ENCODE results near the gene APAF1.
A peak's percentile ranks its signal among the peaks of the same experiment; 100 is the strongest.
"Not testable (repeated sequence)": the region's sequence is repeated elsewhere in the genome, so short reads cannot be mapped to it uniquely, and the experiment has no call there.

The APAF1 gene

DNA sequence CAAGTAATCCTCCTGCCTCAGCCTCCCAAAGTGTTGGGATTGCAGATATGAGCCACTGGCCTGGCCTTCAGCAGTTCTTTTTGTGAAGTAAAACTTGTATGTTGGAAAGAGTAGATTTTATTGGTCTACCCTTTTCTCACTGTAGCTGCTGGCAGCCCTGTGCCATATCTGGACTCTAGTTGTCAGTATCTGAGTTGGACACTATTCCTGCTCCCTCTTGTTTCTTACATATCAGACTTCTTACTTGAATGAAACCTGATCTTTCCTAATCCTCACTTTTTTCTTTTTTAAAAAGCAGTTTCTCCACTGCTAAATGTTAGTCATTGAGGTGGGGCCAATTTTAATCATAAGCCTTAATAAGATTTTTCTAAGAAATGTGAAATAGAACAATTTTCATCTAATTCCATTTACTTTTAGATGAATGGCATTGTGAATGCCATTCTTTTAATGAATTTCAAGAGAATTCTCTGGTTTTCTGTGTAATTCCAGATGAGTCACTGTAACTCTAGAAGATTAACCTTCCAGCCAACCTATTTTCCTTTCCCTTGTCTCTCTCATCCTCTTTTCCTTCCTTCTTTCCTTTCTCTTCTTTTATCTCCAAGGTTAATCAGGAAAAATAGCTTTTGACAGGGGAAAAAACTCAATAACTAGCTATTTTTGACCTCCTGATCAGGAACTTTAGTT is 88.7 kb downstream of the APAF1 start:
- no peak for DNase-seq

- no peak for DNase-seq
Observed at GRCh38 chr12:98735821-98736220, 90.7 kb downstream of the APAF1 start.

DNA sequence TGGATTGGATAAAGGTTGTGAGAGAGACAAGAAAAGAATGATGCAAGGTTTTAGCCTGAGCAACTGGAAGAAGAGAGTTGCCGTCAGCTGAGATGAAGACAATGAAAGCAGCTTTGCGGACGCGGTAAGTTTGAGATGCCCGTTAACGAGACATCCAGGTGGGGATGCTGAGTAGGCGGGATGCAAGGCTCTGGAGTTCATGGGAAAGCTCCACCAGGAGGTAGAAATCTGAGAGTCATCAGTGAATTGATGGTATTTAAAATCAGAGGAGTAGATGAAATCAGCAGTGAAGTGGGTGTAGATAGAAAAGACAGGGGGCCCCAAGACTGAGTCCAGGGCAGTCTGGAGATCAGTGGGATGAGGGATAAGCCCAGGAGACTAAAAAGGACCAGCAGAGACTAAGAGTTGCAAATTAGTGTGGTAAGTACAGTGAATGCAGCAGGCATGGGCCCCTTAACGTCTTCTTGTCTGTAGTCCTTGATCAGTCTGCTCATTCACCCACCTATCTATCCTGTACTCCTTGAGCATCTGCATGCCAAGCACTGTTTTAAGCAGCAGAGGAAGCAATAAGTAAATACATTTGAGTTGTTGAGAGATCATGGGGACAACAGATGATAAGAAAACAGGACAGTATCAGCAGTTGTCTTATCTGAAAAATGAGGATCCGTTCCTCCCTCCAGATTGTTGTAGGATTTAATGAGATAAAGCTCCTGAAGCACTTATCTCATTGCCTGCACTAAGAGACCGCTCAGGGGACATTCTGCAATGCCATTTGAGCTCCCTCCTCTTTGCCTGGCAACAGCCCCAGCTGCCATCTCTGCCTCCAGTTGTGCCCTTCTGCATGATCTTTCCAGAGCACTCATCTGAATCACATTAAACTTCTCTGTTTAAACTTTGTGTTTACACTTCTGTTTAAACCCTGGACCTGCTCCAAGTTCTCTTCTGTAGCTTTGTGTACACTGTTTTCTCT is 91.5 kb downstream of the APAF1 start:
- no peak for DNase-seq

- DNase-seq = no peak
Observed at GRCh38 chr12:98737322-98737712, 92.2 kb downstream of the APAF1 start.

- DNase-seq = no peak
Observed at GRCh38 chr12:98738002-98738401, 92.9 kb downstream of the APAF1 start.

DNA sequence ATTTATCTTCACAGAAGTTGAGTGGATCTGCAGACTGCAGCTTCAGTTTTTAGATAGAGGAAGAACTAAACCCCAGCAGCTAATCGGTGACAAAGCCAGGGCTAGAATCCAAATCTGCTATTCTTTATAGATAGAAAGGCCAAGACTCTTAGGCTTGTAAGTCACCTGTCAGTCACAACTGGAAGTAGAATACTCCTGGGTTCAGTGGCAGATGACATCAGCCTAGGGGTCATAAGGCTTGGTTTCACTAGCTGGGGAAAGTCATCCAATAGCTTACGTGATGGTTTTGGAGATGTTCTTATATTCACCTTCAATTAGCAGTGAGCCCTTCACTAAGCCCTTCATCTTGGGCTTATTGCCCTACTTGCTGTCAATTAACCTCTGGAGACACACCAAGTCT is 93.4 kb downstream of the APAF1 start:
- no peak for DNase-seq

DNA sequence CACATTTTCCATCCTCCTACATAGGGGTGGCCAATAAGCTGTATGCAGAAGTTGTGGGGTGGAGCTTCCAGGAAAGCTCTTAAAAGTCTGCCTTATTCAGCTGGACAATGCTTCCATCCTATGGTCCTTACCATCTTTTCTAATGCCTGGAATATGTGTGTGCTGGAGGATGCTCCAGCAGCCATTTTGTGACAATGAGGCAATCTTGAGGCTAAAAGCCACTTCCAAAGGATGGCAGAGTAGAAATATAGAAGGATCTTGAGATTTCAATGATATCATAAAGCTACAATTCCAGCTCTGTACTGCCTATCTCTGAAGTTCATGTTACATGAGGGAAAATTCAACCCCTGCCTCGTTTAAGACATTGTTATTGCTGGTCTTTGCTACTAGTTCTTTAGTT is 95.7 kb downstream of the APAF1 start:
- no peak for DNase-seq

- DNase-seq = no peak
Observed at GRCh38 chr12:98741196-98741555, 96.1 kb downstream of the APAF1 start.

GRCh38 chr12:98741556-98742265 is 96.6 kb downstream of the APAF1 start:
- DNase-seq = no peak

- peak; percentile 9 to 19 for DNase-seq
Observed at GRCh38 chr12:98743362-98743953, 98.4 kb downstream of the APAF1 start.

GRCh38 chr12:98744680-98745079 is 99.6 kb downstream of the APAF1 start:
- peak in 1 of 2 experiments; percentile 12 for DNase-seq

- peak; percentile 4 to 14 for DNase-seq
Observed at GRCh38 chr12:98745578-98746391, 100.7 kb downstream of the APAF1 start.

DNA sequence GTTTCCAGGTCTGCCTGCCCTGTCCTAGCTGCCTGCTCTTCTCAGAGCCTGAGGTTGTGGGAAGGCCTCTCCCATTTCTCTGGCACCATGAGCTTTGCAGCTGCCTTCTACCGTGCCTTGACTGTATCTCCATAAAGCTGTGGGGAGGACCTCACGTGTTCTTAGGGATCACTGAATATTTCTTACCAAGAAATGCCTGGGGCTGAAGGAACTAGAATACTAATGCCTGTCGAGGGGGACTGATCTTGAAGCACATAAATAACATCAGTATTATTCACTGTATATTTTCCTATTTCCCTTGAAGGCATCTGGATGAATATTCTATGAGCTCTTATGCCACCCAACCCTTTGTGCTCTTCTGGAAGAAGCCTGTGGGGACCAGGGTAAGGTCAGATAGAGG is 103.4 kb downstream of the APAF1 start:
- DNase-seq = no peak

DNA sequence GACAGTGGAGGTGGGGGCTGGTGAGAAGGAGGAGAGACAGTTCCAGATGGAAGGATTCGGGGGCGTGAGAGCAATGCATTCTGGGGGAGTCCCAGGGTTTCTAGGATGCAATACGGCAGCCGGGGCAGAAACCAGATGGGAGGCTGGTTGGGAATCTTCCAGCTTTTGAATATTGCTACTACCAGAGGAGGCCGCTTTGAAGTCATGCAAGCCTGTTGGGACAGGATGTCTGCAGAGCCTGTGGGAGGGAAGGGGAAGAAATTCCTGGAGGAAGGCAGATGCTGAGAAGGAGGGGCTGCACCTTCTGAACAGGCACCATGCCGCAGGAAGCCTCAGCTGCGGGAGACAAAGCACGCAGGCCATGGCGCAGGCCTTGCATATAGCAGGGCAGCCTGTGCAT is 105.4 kb downstream of the APAF1 start:
- DNase-seq = no peak

DNA sequence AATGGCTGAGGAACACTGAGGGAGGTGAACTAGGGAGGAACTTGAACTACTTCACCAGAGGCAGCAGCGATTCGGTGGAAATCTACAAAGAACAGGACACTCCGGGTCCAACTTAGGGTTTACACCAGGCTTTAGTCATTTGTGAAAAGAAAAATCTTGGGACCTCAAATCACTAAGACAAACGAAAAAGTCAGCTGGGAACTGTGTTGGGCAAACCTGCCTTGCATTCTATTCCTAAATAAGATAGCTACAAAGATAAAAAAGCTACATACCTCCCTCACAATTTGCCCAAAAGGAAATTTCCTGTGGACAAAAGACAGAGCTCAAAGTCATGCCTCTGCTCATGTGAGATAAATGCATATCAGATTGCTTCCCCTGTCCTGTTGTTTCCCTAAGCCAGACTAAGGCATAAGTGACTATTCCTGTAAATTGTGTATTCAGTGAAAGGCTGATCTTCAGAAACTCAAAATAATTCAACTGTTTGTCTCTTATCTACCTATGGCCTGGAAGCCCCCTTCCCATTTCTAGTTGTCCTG is 106.6 kb downstream of the APAF1 start:
- DNase-seq = no peak

GRCh38 chr12:98752726-98753125 is 107.6 kb downstream of the APAF1 start:
- DNase-seq = no peak

DNA sequence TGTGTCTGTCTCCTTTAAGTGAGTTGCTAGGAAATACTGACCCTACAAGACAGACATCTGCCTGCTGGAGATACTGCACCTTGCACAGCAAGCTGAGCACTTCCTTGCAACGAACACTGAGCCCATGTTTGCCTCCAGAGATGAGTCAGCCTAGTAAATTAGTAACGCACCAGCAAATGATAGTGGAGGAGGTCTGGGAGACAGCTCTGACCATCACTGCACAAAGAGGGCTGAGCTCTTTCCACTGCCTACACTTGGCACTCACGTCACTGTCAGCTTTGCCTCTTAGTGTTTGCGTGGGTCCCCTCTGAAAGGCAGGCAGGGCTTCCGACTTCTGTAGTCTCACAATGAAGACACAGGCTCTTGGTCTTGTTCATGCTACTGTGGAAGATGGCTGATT is 109.0 kb downstream of the APAF1 start:
- DNase-seq = no peak

- DNase-seq = not testable (repeated sequence)
Observed at GRCh38 chr12:98755855-98756254, 110.8 kb downstream of the APAF1 start.

DNA sequence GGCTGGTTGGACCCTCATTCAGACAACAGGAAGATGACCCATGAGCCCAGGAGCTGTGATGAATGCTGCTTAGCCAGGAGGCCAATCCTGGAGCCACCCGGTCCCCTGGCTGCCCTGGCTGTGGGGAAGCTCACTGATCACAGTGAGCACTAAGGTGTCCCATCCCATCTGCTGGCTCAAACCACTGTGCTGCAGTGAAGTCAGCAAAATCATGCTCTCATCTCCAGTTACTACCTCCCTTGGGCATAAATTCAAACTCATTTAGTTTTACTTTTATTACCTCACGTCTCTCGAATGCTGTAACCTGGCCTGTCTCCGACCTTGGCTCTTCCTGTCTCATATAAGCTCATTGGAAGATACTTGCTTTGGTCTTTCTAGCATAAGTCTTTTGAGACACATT is 112.4 kb downstream of the APAF1 start:
- no peak for DNase-seq

DNA sequence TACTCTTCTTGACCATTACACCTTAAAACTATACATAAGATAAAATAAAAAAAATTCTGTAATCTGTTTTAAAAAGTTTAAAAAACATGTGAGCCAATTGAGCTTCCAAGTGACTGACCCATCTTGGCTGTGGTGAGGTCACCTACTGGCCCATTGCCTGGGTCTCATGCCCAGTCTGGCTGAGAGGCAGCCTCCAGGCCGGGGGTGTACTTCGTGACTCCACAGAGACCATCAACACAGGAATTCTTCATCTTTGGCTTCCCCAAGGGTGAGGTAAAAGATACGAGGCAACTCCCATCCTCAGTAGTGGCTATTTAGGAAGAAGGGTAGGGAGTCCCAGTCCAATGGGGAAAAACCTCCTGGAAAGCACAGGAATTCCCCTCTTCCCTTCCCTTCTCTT is 113.2 kb downstream of the APAF1 start:
- no peak for DNase-seq

- DNase-seq = no peak
Observed at GRCh38 chr12:98763656-98764055, 118.6 kb downstream of the APAF1 start.

DNA sequence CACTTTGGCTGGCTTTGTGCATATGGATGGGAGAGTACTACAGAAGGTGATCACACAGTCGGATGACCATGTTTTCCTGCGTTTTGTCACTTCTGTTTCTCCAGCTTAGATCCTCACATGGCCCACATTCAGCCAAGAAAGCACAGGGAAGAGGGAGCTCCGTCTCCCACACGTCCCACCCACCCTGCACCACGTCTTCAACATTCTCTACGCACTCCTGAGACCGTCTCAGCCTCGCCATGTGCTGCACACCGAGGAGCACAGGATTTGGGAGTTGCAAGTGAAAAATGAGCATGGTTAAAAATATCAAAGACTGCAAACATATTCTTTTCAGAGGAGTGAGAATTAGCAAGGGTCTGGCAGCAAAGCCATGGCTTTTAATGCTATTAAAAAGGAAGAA is 122.2 kb downstream of the APAF1 start:
- DNase-seq = no peak

All from activated CD4-positive, alpha-beta T cell treated with anti-CD3 and anti-CD28 coated beads, Interleukin-2, amount 50 U/mL, for 4 hours (primary cell).